ENCODE data around the gene ALPK1.

The ALPK1 gene

DNA sequence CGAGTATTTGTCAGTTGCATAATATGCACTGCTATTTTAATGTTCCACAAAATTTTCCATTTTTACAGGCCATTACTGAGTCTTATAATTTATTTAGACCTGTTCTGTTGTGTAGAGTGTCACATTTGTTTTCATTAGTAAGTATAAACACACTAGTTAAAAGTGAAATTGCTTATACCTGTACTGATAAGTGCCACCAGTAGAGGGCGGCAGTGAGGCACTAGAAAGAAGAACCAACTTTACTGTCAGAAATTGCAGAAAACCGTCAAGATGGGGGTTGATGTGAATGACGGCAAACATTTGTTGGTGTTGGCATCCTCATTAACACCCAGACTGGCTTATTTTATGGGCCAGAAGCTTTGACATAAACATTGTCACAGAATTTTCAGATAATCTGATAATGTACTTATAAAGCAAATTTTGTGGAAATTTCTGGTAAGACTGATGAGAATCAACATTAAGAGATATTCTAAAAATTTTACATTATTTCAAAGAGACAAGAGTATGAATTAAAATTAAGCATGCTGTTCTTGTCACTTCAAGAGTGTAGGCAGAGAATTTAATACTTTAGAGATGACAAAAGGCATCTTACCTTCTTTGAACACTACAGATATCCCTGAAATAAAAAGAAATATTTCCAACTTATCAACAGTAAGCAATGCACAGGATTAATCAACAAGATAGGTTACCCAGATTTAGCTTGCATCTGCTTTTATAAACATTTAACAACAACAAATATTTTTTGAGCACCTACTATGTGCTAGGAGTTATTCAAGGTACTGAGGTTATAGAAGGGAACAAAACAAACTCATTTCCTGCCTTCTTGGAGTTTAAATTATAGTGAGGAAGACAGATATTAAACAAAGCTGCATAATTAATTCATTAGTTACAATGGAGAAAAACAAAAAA is 24.9 kb downstream of the ALPK1 start:
- no peak for TF ChIP-seq ISL1 (CRISPR knock-in tag; IDR thresholded peaks at IDR 0.05)
- TF ChIP-seq GLIS3 (CRISPR knock-in tag; IDR thresholded peaks at IDR 0.05) = no peak
- no peak for TF ChIP-seq PPARA (CRISPR knock-in tag; IDR thresholded peaks at IDR 0.05; ENCODE audit: borderline replicate concordance)
- TF ChIP-seq BACH2 (CRISPR knock-in tag; IDR thresholded peaks at IDR 0.05; ENCODE audit: borderline replicate concordance) = no peak
- no peak for TF ChIP-seq ZFP3 (CRISPR knock-in tag; IDR thresholded peaks at IDR 0.05)
- TF ChIP-seq TCF4 (CRISPR knock-in tag; IDR thresholded peaks at IDR 0.05; ENCODE audit: borderline replicate concordance) = no peak
- TF ChIP-seq ESRRG (CRISPR knock-in tag; IDR thresholded peaks at IDR 0.05) = no peak
- no peak for TF ChIP-seq RARB (CRISPR knock-in tag; IDR thresholded peaks at IDR 0.05)
- TF ChIP-seq ZNF70 (CRISPR knock-in tag; IDR thresholded peaks at IDR 0.05) = no peak
- TF ChIP-seq ZNF8 (CRISPR knock-in tag; IDR thresholded peaks at IDR 0.05) = no peak
- TF ChIP-seq ZNF565 (CRISPR knock-in tag; conservative IDR thresholded peaks at IDR 0.05; ENCODE audit: low read depth) = no peak
- no peak for TF ChIP-seq CSDC2 (CRISPR knock-in tag; IDR thresholded peaks at IDR 0.05)
- no peak for TF ChIP-seq ARNTL (CRISPR knock-in tag; IDR thresholded peaks at IDR 0.05; ENCODE audit: borderline replicate concordance, low read depth)
- no peak for TF ChIP-seq OSR1 (CRISPR knock-in tag; IDR thresholded peaks at IDR 0.05)
- TF ChIP-seq, protein P1, sequence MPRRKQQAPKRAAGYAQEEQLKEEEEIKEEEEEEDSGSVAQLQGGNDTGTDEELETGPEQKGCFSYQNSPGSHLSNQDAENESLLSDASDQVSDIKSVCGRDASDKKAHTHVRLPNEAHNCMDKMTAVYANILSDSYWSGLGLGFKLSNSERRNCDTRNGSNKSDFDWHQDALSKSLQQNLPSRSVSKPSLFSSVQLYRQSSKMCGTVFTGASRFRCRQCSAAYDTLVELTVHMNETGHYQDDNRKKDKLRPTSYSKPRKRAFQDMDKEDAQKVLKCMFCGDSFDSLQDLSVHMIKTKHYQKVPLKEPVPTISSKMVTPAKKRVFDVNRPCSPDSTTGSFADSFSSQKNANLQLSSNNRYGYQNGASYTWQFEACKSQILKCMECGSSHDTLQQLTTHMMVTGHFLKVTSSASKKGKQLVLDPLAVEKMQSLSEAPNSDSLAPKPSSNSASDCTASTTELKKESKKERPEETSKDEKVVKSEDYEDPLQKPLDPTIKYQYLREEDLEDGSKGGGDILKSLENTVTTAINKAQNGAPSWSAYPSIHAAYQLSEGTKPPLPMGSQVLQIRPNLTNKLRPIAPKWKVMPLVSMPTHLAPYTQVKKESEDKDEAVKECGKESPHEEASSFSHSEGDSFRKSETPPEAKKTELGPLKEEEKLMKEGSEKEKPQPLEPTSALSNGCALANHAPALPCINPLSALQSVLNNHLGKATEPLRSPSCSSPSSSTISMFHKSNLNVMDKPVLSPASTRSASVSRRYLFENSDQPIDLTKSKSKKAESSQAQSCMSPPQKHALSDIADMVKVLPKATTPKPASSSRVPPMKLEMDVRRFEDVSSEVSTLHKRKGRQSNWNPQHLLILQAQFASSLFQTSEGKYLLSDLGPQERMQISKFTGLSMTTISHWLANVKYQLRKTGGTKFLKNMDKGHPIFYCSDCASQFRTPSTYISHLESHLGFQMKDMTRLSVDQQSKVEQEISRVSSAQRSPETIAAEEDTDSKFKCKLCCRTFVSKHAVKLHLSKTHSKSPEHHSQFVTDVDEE (CRISPR knock-in tag; IDR thresholded peaks at IDR 0.05) = no peak
- TF ChIP-seq, protein P2, sequence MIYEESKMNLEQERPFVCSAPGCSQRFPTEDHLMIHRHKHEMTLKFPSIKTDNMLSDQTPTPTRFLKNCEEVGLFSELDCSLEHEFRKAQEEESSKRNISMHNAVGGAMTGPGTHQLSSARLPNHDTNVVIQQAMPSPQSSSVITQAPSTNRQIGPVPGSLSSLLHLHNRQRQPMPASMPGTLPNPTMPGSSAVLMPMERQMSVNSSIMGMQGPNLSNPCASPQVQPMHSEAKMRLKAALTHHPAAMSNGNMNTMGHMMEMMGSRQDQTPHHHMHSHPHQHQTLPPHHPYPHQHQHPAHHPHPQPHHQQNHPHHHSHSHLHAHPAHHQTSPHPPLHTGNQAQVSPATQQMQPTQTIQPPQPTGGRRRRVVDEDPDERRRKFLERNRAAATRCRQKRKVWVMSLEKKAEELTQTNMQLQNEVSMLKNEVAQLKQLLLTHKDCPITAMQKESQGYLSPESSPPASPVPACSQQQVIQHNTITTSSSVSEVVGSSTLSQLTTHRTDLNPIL (CRISPR knock-in tag; IDR thresholded peaks at IDR 0.05; ENCODE audit: low read depth) = no peak
- no peak for TF ChIP-seq SNAI2 (CRISPR knock-in tag; IDR thresholded peaks at IDR 0.05)

DNA sequence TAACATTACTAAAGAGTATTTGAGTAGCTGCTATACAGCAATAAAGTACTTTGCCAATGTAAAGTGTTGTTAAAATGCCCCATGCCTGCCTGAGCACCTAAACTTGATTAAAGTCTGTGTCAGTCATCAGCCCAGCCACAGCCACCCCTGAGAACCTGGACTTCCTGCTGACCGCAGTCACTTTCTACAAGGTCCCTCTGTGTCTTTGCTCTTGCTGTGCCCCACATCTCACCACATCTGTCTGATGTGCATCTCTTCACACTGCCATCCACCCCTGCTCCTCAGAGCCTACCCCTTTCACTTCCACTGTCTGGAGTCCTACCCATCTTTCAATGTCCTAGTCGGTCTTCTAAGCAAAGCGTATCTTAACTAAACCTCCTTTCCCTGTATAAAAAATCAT is 25.7 kb downstream of the ALPK1 start:
- ATAC-seq = no peak
- TF ChIP-seq, protein P3, sequence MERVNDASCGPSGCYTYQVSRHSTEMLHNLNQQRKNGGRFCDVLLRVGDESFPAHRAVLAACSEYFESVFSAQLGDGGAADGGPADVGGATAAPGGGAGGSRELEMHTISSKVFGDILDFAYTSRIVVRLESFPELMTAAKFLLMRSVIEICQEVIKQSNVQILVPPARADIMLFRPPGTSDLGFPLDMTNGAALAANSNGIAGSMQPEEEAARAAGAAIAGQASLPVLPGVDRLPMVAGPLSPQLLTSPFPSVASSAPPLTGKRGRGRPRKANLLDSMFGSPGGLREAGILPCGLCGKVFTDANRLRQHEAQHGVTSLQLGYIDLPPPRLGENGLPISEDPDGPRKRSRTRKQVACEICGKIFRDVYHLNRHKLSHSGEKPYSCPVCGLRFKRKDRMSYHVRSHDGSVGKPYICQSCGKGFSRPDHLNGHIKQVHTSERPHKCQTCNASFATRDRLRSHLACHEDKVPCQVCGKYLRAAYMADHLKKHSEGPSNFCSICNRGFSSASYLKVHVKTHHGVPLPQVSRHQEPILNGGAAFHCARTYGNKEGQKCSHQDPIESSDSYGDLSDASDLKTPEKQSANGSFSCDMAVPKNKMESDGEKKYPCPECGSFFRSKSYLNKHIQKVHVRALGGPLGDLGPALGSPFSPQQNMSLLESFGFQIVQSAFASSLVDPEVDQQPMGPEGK (CRISPR knock-in tag; IDR thresholded peaks at IDR 0.05; ENCODE audit: borderline replicate concordance) = no peak
- TF ChIP-seq ESRRG (CRISPR knock-in tag; IDR thresholded peaks at IDR 0.05) (no peak), ZNF565 (CRISPR knock-in tag; conservative IDR thresholded peaks at IDR 0.05; ENCODE audit: low read depth) (no peak), CSDC2 (CRISPR knock-in tag; IDR thresholded peaks at IDR 0.05) (no peak), TOX (CRISPR knock-in tag; IDR thresholded peaks at IDR 0.05; ENCODE audit: borderline replicate concordance) (no peak), ZFP3 (CRISPR knock-in tag; IDR thresholded peaks at IDR 0.05) (no peak), ZNF70 (CRISPR knock-in tag; IDR thresholded peaks at IDR 0.05) (no peak), ISL1 (CRISPR knock-in tag; IDR thresholded peaks at IDR 0.05) (no peak), PPARA (CRISPR knock-in tag; IDR thresholded peaks at IDR 0.05; ENCODE audit: borderline replicate concordance) (no peak), TCF4 (CRISPR knock-in tag; IDR thresholded peaks at IDR 0.05; ENCODE audit: borderline replicate concordance) (no peak), ARNTL (CRISPR knock-in tag; IDR thresholded peaks at IDR 0.05; ENCODE audit: borderline replicate concordance, low read depth) (no peak), GLIS3 (CRISPR knock-in tag; IDR thresholded peaks at IDR 0.05) (no peak), RARB (CRISPR knock-in tag; IDR thresholded peaks at IDR 0.05) (no peak)
- TF ChIP-seq, protein P4, sequence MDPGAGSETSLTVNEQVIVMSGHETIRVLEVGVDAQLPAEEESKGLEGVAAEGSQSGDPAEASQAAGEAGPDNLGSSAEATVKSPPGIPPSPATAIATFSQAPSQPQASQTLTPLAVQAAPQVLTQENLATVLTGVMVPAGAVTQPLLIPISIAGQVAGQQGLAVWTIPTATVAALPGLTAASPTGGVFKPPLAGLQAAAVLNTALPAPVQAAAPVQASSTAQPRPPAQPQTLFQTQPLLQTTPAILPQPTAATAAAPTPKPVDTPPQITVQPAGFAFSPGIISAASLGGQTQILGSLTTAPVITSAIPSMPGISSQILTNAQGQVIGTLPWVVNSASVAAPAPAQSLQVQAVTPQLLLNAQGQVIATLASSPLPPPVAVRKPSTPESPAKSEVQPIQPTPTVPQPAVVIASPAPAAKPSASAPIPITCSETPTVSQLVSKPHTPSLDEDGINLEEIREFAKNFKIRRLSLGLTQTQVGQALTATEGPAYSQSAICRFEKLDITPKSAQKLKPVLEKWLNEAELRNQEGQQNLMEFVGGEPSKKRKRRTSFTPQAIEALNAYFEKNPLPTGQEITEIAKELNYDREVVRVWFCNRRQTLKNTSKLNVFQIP (CRISPR knock-in tag; IDR thresholded peaks at IDR 0.05; ENCODE audit: borderline replicate concordance, low read depth) = no peak
- TF ChIP-seq, protein P5, sequence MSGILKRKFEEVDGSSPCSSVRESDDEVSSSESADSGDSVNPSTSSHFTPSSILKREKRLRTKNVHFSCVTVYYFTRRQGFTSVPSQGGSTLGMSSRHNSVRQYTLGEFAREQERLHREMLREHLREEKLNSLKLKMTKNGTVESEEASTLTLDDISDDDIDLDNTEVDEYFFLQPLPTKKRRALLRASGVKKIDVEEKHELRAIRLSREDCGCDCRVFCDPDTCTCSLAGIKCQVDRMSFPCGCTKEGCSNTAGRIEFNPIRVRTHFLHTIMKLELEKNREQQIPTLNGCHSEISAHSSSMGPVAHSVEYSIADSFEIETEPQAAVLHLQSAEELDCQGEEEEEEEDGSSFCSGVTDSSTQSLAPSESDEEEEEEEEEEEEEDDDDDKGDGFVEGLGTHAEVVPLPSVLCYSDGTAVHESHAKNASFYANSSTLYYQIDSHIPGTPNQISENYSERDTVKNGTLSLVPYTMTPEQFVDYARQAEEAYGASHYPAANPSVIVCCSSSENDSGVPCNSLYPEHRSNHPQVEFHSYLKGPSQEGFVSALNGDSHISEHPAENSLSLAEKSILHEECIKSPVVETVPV (CRISPR knock-in tag; IDR thresholded peaks at IDR 0.05) = no peak
- TF ChIP-seq, protein P2 (CRISPR knock-in tag; IDR thresholded peaks at IDR 0.05; ENCODE audit: low read depth) = no peak
- TF ChIP-seq, protein P1 (CRISPR knock-in tag; IDR thresholded peaks at IDR 0.05) = no peak

More for the DNA sequence above, 24.9 kb downstream of the ALPK1 start:
- ATAC-seq = peak; percentile 74
